ENCODE measurements around the gene ZNF586. TPM values are rescaled to one million over a fixed set of nuclear protein-coding genes. Genes with fewer than 3 reads are reported as not detected.

The ZNF586 gene
- total and polyA plus RNA-seq, 7 donors, result 4.8 to 17.3 (median 14.7) TPM

DNA sequence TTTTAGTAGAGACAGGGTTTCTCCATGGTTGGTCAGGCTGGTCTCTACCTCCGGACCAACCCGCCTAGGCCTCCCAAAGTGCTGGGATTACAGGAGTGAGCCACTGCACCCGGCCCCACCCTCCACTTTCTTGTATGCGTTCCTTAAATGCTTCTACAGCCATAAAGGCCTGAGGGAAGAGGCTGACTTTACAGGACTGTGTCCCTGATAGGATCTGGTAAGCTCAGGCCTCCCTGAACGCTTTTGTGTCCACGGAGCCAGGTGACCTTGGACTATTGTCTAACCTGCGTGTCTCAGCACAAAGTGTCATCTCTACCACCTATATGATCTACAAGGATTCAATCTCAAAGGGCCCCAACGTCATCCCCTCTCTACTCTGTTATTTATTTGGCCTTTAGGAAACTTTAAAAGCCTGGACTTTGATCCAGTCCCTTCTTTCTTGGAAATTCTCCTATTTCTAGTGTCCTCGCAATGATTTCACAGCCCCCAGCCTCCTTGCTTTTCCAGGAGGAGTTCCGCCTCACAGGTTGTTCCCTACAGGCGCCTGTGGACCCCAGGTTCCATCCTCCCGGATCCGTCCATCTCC, 44.5 kb downstream of the ZNF586 start:
- peak overlapping the region; percentile 73 to 95 (median 74) for H3K4me3 ChIP-seq
- peaks cover 0 to 18% (median 11%) of the 10 kb centered on the region in 4 donors for H3K4me1 ChIP-seq
- intact Hi-C loops (cut with DNase I), result loop anchor here (5.0 kb wide), 2 partner anchors 33 to 42 kb away; partner anchors contain the start of gene ZNF587

DNA sequence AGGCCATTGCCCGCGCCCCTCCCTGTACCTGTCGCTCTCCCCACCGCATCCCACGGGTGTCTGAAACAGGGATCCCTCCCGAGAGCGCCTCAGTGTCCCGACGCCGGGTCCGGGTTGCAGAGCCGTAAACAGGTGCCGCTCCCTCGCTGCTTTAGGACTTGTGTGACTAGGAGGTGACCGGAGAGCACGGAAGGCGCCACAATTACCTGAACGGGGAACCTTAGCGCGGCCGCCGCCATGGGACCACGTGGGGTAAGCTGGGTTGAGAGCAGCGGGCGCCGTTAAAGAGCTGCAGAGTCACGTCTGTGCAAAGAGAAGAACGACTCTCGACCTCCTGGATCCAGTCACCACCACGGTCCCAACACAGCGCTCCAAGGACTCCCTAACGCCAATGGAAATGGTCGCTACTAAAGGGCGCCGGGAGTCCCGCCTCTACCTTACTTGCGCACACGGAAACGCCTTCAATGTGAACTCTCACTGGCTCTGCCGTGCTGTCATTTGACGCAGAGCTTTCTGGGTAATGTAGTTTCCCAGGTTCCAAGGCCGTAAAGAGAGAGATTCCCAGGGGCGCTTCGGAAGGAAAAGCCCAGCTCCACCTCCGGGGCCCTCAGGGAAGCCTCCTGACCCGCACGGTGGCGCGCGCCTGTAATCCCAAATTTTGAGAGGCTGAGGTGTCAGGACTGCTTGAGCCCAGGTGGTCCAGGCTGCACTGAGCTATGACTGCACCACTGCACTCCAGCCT, 45.2 kb downstream of the ZNF586 start, which contains the start of gene ZNF552:
Gene ZNF552 (minus strand): TSS at position 409 of the 742 bp plus-strand sequence. CDS start 170 bp downstream, at position 239.
- H3K27me3 ChIP-seq, result no peaks in the 10 kb centered on the region

More for the DNA sequence above, 44.5 kb downstream of the ZNF586 start:
- Histone ChIP-seq H3K27me3 (no peaks in the 10 kb centered on the region), H3K36me3 (peaks cover 0 to 28% (median 4%) of the 10 kb centered on the region in 4 donors), H3K9me3 (no peaks in the 10 kb centered on the region), H3K27ac (peak overlapping the region; percentile 76 to 81 (median 78))
- TF ChIP-seq POLR2AphosphoS5 (IDR thresholded peaks at IDR 0.05), result no peak
- 7 to 27% methylated on average over 13 of the region's 13 CpGs for whole genome bisulfite sequencing, 2 donors
- DNase-seq, result no peak

DNA sequence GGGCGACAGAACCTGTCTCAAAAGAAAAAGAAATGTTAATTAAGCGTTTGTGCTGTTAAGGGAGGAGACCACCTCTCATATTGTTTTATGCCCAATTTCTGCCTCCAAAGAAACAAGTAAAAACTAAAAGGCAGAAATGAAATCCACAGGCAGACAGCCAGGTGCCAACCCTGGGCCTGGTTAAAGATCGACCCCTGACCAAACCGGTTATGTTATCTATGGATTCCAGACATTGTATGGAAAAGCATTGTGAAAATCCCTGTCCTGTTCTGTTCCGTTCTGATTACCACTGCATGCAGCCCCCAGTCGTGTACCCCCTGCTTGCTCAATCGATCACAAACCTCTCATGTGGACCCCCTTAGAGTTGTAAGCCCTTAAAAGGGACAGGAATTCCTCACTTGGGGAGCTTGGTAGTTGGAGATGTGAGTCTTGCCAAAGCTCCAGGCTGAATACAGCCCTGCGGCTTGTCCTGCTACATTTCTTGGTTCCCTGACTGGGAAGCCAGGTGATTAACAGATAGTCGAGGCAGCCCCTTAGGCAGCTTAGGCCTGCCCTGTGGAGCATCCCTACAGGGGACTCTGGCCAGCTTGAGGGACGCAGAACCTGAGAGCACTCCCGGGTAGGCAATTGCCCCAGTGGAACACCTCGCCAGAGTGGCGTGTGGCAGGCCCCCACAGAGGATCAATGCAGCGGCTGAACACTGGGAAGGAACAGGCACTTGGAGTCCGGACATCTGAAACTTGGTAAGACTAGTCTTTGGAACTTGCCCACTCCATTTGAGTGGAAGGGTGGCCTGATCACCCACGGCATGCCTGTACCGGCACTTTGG, 46.0 kb downstream of the ZNF586 start:
- no peak for DNase-seq
- TF ChIP-seq, protein P1, sequence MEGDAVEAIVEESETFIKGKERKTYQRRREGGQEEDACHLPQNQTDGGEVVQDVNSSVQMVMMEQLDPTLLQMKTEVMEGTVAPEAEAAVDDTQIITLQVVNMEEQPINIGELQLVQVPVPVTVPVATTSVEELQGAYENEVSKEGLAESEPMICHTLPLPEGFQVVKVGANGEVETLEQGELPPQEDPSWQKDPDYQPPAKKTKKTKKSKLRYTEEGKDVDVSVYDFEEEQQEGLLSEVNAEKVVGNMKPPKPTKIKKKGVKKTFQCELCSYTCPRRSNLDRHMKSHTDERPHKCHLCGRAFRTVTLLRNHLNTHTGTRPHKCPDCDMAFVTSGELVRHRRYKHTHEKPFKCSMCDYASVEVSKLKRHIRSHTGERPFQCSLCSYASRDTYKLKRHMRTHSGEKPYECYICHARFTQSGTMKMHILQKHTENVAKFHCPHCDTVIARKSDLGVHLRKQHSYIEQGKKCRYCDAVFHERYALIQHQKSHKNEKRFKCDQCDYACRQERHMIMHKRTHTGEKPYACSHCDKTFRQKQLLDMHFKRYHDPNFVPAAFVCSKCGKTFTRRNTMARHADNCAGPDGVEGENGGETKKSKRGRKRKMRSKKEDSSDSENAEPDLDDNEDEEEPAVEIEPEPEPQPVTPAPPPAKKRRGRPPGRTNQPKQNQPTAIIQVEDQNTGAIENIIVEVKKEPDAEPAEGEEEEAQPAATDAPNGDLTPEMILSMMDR (IDR thresholded peaks at IDR 0.05), result no peak
- TF ChIP-seq POLR2AphosphoS5 (IDR thresholded peaks at IDR 0.05) (no peak), EP300 (IDR thresholded peaks at IDR 0.05) (no peak)
- peaks cover 0 to 26% (median 18%) of the 10 kb centered on the region in 4 donors for H3K4me1 ChIP-seq
- peak overlapping the region; percentile 73 to 95 (median 74) for H3K4me3 ChIP-seq
- no peaks in the 10 kb centered on the region for H3K9me3 ChIP-seq
- intact Hi-C loops (cut with DNase I), result loop anchor here (5.0 kb wide), 1 partner anchor 68 kb away; the partner anchor contains the start of gene ZNF776
- H3K27ac ChIP-seq, result peak overlapping the region; percentile 76 to 81 (median 78)
- no peaks in the 10 kb centered on the region for H3K27me3 ChIP-seq
- WGBS, 2 donors, result 70 to 84% methylated on average over 17 of the region's 17 CpGs
- peaks cover 0 to 13% (median 0%) of the 10 kb centered on the region in 4 donors for H3K36me3 ChIP-seq

More for the DNA sequence above, 45.2 kb downstream of the ZNF586 start, which contains the start of gene ZNF552:
- Histone ChIP-seq H3K9me3 (no peaks in the 10 kb centered on the region), H3K4me1 (peaks cover 0 to 18% (median 11%) of the 10 kb centered on the region in 4 donors), H3K4me3 (peak within 1 kb of the TSS; percentile 73 to 95 (median 74)), H3K27ac (peak within 1 kb of the TSS; percentile 76 to 81 (median 78)), H3K36me3 (peaks cover 0 to 21% (median 3%) of the 10 kb centered on the region in 4 donors)
- DNase-seq, result peak; percentile 92
- intact Hi-C loops (cut with DNase I), result loop anchor here (5.0 kb wide), 3 partner anchors 33 to 67 kb away; partner anchors contain the start of genes ZNF587 and ZNF776
- WGBS, 2 donors, result 0 to 1% methylated on average over 50 of the region's 50 CpGs
- TF ChIP-seq EP300 (IDR thresholded peaks at IDR 0.05) (no peak), POLR2A (IDR thresholded peaks at IDR 0.05) (peak; percentile 30 to 74), POLR2AphosphoS5 (IDR thresholded peaks at IDR 0.05) (peak; percentile 57 to 92 (median 82))
- TF ChIP-seq, protein P1 (IDR thresholded peaks at IDR 0.05), result no peak

DNA sequence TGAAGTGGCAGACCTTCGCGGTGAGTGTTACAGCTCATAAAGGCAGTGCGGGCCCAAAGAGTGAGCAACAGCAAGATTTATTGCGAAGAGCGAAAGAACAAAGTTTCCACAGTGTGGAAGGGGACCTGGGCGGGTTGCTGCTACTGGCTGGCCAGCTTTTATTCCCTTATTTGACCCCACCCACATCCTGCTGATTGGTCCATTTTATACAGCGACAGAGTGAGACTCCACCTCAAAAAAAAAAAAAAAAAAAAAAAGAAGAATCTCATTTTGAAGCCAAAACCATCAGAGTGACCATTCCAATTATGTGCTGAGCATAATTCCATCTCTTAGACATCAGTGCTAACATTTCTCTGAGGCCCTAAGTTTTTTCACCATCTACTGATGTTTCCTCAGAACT, 47.2 kb downstream of the ZNF586 start:
- no peak for TF ChIP-seq EP300 (IDR thresholded peaks at IDR 0.05)
- TF ChIP-seq POLR2AphosphoS5 (IDR thresholded peaks at IDR 0.05), result no peak
- TF ChIP-seq, protein P1 (IDR thresholded peaks at IDR 0.05), result no peak
- no peak for TF ChIP-seq POLR2A (IDR thresholded peaks at IDR 0.05)
- no peaks in the 10 kb centered on the region for H3K27me3 ChIP-seq
- DNase-seq, result no peak
- no peak overlapping the region for H3K27ac ChIP-seq
- WGBS, 2 donors, result 82 to 91% methylated on average over 7 of the region's 7 CpGs
- intact Hi-C loops (cut with DNase I), result loop anchor here (5.0 kb wide), 1 partner anchor 69 kb away; the partner anchor contains the start of gene ZNF776
- H3K4me3 ChIP-seq, result no peak overlapping the region
- peaks cover 0 to 33% (median 24%) of the 10 kb centered on the region in 4 donors for H3K4me1 ChIP-seq
- no peaks in the 10 kb centered on the region for H3K9me3 ChIP-seq
- peaks cover 0 to 11% (median 0%) of the 10 kb centered on the region in 4 donors for H3K36me3 ChIP-seq
